ENCODE results near the gene DAB1. TPM values are rescaled to one million over a fixed set of nuclear protein-coding genes. Genes with fewer than 3 reads are reported as not detected.

Gene DAB1
- total and polyA plus RNA-seq, 2 of the 8 experiments (the other 6 are each of a cell fraction or from before 2014, with no cell fraction given), result 4.4 to 11.8 TPM

DNA sequence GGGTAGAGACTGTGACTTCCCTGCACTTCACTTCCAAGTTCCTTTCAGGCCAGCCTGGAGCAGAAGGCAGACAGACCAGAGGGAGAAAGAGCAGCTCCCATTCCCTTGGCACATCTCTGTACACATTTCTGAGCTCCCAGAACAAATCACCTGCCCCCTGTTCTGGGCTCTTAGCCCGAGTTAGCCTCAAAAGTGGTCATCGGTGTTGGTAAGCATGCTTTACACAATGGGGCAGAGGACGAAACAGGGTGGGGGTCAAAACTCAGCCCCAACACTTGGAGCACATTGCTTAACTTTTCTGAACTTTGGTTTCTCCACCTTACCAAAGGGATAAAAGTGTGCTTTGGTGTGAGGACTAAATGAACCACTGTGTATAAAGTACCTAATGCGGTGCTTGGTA, 98.7 kb downstream of the DAB1 start:
- 69% methylated on average over 4 of the region's 4 CpGs; no CpG with 5 or more reads in 1 of the 2 experiments for WGBS, 2 experiments (ENCODE audit: extremely low coverage in 1 of 2, insufficient coverage in 1 of 2, insufficient read length in 1 of 2, insufficient replicate concordance in 2 of 2, low coverage in 1 of 2, low lambda C conversion rate in 2 of 2, missing lambda C conversion rate in 1 of 2)
- CTCF ChIA-PET (ENCODE audit: partially characterized antibody), result interaction anchor here (0.7 kb wide), 1 partner anchor 452 kb away, joined by 3 read pairs; no protein-coding TSS in a partner anchor
- H3K79me1 ChIP-seq (ENCODE audit: low read depth, low read length), result peaks cover 3% of the 10 kb centered on the region; the same call in 1 of the 2 replicates
- no peaks in the 10 kb centered on the region; the same call in 1 of the 2 replicates for H3K23me2 ChIP-seq (ENCODE audit: low read depth, low read length)
- no peak for DNase-seq (ENCODE audit: low read depth in 1 of 2, low spot score in 2 of 2)
- H3K9me3 ChIP-seq (ENCODE audit: insufficient read depth in 2 of 2, low read depth in 1 of 2, low read length in 1 of 2), result no peaks in the 10 kb centered on the region
- H2BK120ac ChIP-seq (replicated peaks; ENCODE audit: low read depth, low read length), result no peak overlapping the region
- H3K36me3 ChIP-seq (ENCODE audit: control insufficient read depth in 2 of 4, insufficient read depth in 4 of 4, low read length in 3 of 4), result no peaks in the 10 kb centered on the region
- no peak overlapping the region for H2BK15ac ChIP-seq (ENCODE audit: low read length)
- H2BK20ac ChIP-seq (ENCODE audit: low read length), result no peak overlapping the region
- H3K4me2 ChIP-seq (ENCODE audit: insufficient read depth in 1 of 2, low read depth in 2 of 2, low read length in 2 of 2), result no peak overlapping the region
- no peak overlapping the region for H4K5ac ChIP-seq (ENCODE audit: insufficient read length, low read depth, low read length)
- no peak overlapping the region for H3K18ac ChIP-seq (ENCODE audit: extremely low read depth, low read length)
- H2AFZ ChIP-seq (ENCODE audit: low read length), result no peak overlapping the region
- H3K9ac ChIP-seq (replicated peaks in 1 of 4; ENCODE audit: extremely low read depth in 1 of 4, low read depth in 3 of 4, low read length in 3 of 4), result no peak overlapping the region
- H3K27me3 ChIP-seq (replicated peaks in 1 of 4; ENCODE audit: control insufficient read depth in 3 of 4, extremely low read depth in 1 of 4, insufficient read depth in 3 of 4, low read length in 3 of 4), result no peaks in the 10 kb centered on the region
- no peak overlapping the region for H3K56ac ChIP-seq (replicated peaks; ENCODE audit: insufficient read length, low read depth, low read length)
- no peak overlapping the region for H2BK5ac ChIP-seq (ENCODE audit: low read depth, low read length)
- no peak overlapping the region for H3K27ac ChIP-seq (ENCODE audit: low read depth, low read length)
- H3K79me2 ChIP-seq (ENCODE audit: control insufficient read depth in 1 of 2, insufficient read depth in 2 of 2, low read length in 2 of 2), result no peaks in the 10 kb centered on the region
- no peak overlapping the region for H3K4me3 ChIP-seq (ENCODE audit: extremely low read depth in 1 of 4, insufficient read depth in 2 of 4, low read depth in 3 of 4, low read length in 4 of 4)
- H3K23ac ChIP-seq (ENCODE audit: insufficient read length), result no peak overlapping the region
- peaks cover 0 to 6% (median 3%) of the 10 kb centered on the region in 4 experiments; a peak in 2 of 7 replicates for H3K4me1 ChIP-seq (replicated peaks in 1 of 4; ENCODE audit: control insufficient read depth in 3 of 4, insufficient read depth in 4 of 4, low read length in 3 of 4)
- H4K91ac ChIP-seq (replicated peaks; ENCODE audit: insufficient read length, low read length), result no peak overlapping the region
- no peak overlapping the region for H3K14ac ChIP-seq (ENCODE audit: insufficient read length)
- no peak overlapping the region for H3K4ac ChIP-seq (replicated peaks; ENCODE audit: insufficient read length, low read depth, low read length)
- no peak for FAIRE-seq
- no peak overlapping the region for H4K8ac ChIP-seq (ENCODE audit: extremely low read depth, insufficient read depth, low read length)
- H2AK5ac ChIP-seq (ENCODE audit: low read depth, low read length), result no peak overlapping the region
- H4K20me1 ChIP-seq (replicated peaks in 1 of 2; ENCODE audit: control insufficient read depth in 1 of 2, insufficient read depth in 2 of 2, low read length in 2 of 2), result no peaks in the 10 kb centered on the region
- POLR2A ChIA-PET (ENCODE audit: partially characterized antibody), result no interaction called here
- H2BK12ac ChIP-seq (ENCODE audit: low read depth, low read length), result no peak overlapping the region
- TF ChIP-seq TEAD4 (IDR thresholded peaks at IDR 0.05; ENCODE audit: low read depth, low read length), result no peak
- TF ChIP-seq CREB1 (IDR thresholded peaks at IDR 0.05), result no peak
- no peak for TF ChIP-seq SIX5 (IDR thresholded peaks at IDR 0.05; ENCODE audit: low read depth, low read length)
- TF ChIP-seq NANOG (IDR thresholded peaks at IDR 0.05; ENCODE audit: insufficient read depth, low read depth, low read length, poor library complexity, severe bottlenecking), result no peak
- TF ChIP-seq, protein P1, sequence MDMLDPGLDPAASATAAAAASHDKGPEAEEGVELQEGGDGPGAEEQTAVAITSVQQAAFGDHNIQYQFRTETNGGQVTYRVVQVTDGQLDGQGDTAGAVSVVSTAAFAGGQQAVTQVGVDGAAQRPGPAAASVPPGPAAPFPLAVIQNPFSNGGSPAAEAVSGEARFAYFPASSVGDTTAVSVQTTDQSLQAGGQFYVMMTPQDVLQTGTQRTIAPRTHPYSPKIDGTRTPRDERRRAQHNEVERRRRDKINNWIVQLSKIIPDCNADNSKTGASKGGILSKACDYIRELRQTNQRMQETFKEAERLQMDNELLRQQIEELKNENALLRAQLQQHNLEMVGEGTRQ (IDR thresholded peaks at IDR 0.05; ENCODE audit: low read length), result no peak

All from H1 (cell line).